HL-60/S4 treated with retinoic acid at 250 ng/mL for 4 days and 3 days (cell line): ENCODE measurements around the gene CLEC12A.

Source experiments
- in situ Hi-C: fragments of 300-500 bp; cut with MboI; formaldehyde crosslinking; loops from 2 replicates; pipeline ENCODE4 v1.7.0; 2022; ENCODE audit warnings: low sequenced_read_pairs

Gene CLEC12A

DNA sequence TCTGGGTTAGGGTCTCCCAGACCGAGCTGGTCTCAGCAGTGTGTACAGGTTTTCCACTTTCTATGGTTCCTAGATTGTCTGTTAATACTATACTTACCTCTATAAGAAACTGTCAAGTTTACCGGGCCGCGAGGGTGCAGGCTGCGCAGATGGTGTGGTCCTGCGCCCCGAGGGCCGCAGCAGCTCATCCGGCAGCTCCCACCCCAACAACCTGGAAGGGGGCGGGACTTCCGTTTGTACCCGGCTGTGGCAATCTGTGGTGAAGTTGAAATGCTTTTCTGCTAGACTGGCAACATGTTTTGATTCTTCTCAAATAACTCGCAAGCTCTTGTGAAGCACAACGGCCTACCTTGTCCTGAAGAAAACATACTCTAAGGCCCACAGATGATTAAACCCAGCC is 59.2 kb downstream of the CLEC12A start, which contains the start of gene CLEC9A:
Gene CLEC9A (plus strand): TSS at position 237 of the 400 bp plus-strand sequence. CDS start 22,006 bp downstream, outside the sequence.
- in situ Hi-C loops: loop anchor here (25.0 kb wide), 1 partner anchor 107 kb away; the partner anchor contains the start of gene CLEC7A

DNA sequence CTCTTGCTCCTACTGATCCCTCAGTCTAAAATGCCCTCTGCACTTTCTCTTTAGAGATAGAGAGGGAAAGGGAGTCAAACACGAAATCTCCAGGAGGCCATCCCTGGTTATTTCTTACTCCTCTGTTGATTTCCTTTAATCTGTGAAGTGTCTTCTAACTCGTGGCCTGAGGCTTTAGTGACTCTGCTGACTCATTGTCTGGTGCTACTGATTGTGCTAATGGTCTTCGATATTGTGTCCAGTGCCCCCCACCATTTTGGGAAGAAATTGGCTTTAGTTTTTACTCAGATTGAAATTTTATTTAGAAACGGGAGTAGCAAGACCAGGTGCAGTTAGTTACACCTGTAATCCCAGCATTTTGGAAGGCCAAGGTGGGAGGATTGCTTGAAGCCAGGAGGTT is 60.1 kb downstream of the CLEC12A start:
- in situ Hi-C loops: loop anchor here (25.0 kb wide), 1 partner anchor 106 kb away; the partner anchor contains the start of gene CLEC7A

DNA sequence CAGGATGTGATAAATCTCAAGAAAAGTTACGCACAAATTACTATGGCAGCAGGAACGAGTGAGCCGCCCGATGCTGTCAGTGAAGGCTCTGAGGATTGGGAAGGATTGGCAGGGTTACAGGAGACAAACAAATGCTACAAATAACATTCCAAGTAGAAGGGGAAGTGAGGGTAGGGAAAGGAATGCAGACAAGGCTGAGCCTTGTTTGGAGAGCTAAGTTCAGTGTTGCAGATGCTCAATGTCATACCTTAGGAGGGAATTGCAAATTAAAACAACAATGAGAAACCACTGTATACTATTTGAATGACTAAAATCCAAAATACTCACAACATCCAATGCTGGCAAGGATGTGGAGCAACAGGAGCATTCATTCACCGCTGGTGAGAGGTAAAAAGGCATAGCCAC is 60.6 kb downstream of the CLEC12A start:
- in situ Hi-C loops: loop anchor here (25.0 kb wide), 1 partner anchor 106 kb away; the partner anchor contains the start of gene CLEC7A

DNA sequence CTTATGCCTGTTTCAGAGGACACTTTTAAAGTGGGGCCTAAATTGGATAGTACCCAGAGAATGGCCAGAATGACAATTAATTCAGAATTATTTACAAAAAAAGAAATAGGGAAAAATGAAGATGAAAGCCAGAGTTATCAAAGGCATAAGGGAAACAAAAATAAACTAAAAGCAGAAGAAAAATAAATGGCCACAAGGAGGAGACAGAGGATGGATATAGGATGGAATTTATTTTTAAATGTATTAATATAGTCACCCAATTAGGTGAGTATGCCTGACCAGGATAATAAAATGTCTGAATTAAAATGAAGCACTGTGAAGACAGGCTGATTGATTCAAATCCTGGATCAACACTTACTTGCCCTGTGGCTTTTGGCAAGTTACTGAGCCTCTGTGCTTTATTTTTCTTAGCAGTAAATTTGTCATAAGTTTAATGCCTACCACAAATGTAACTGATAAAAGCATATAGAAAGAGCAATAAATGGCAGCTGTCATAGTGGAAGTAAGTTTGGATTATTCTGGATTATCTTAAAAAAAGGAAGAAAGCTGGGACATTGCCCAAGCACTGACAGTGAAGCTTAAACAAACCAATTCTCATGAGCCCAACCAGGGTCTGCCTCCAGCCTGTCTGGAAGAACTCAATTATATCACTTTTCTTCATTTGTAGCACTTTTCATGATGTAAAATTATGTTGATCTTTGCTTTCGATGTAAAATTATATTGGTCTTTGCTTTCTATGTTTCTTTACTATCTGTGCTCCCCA is 62.8 kb downstream of the CLEC12A start:
- in situ Hi-C loops: loop anchor here (25.0 kb wide), 1 partner anchor 103 kb away; the partner anchor contains the start of gene CLEC7A
